LoVo (cell line): ENCODE data around the gene LAMA5.

Experiments
- DNase-seq: peaks from one replicate; pipeline ENCODE4 v3.0.0-alpha.2; 2016; ENCODE audit warnings: low spot score

LAMA5 gene

DNA sequence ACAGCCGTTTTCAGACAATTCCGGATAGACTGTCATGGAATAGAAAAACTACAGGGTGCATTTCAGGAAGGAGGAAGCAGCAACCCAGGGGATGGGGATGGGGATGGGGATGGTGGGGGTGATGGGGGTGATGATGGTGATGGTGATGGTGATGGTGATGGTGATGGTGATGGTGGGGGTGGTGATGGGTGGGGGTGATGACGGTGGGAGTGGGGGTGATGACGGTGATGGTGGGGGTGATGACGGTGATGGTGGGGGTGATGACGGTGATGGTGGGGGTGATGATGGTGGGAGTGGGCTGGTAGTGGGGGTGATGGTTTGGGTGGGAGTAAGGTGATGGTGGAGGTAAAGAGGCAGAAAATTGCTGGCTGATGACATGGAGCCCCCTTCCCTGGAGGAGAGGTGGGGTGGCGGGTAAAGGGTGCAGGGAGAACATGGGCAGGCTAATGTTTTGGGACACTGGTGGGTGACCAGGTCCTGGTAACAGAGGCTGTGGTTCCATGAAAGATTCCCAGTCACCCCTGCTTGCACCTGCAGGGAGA is 17.5 kb downstream of the LAMA5 start:
- no peak for DNase-seq

DNA sequence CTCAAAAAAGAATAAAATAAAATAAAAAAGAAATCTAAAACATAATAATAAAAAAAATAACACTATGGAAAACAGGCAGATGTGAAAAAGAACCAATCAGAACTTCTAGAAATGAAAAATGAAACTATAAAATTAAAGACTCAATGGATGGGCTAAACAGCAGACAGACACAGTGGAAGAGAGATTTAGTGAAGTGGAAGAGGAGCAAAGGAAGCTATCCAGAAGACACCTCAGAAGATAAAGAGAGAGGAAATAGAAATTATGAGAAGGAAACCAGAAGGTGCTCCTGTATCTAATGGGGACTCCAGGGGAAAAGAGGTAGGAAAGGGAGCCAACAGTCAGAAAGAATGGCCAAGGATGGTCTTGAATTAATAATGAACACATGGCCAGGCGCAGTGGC is 18.5 kb downstream of the LAMA5 start:
- DNase-seq = no peak

DNA sequence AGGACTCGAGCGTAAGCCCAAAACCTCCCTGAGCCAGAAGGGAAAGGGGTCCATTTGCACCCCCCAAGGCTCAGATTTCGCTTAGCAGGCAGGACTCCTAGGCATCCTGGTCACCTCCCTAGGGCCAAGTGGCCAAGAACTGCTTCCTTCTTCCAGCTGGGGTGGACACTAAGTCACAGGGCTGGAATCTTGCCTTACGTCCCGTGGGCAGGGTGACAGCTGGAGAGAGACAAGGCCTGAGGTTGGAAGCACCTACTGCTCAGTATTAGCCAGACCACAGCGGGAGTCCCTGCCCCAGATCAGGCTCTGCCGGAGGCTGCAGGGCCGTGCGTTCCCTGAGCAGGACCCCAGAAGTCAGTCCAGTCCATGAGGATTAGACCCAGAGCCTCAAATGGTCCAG is 19.7 kb downstream of the LAMA5 start:
- DNase-seq = no peak

DNA sequence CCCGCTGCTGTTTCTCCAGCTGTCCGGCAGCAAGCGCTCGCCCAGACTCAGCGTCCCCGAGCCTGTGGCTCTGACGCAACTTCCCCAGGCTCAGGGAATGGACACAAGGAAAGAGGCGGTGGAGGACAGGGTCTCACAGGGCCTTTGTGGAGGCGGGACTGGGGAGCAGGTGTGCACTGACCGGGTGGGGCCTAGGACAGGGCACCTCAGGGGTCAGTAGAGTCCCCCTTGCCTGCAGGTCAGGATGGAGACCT is 20.0 kb downstream of the LAMA5 start:
- no peak for DNase-seq

- no peak for DNase-seq
These were observed 20.5 kb downstream of the LAMA5 start for GRCh38 chr20:62346398-62347150.

DNA sequence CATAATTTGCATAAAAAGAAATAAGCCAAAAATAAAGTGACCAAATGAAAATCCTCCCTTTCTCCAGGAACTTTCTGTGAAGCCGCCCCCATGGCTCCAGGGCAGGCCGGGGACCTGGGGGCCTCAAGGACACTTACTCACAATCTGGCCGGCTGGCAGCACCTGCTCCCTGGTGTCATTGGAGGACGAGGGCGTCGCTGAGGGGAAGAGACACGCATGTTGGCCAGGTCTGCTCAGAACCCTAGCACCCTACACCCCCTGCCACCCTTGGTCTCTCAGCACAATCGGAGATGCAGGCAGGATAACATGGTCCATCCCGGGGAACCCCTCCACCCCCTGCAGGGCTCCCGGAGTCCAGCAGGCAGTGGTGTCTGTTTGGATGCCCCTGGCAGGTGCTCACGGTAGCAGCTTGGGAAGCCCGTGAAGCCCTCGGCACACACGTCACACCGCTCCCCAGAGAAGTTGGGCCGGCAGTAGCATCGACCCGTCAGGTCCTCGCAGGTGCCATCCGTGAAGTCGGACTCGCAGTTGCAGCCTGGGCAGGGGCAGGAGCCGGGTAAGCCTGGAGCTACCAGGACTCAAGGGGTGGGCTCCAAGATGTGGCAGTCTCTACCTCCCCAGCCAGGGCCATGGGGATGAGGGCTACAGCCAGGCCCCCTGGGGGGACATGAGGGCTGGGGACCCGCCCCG is 21.3 kb downstream of the LAMA5 start:
- DNase-seq = no peak

GRCh38 chr20:62344782-62345181 is 22.3 kb downstream of the LAMA5 start:
- no peak for DNase-seq

GRCh38 chr20:62344092-62344491 is 23.0 kb downstream of the LAMA5 start:
- DNase-seq = no peak

- DNase-seq = no peak
These were observed 24.2 kb downstream of the LAMA5 start for GRCh38 chr20:62342910-62343309.

GRCh38 chr20:62339647-62340062 is 27.5 kb downstream of the LAMA5 start:
- no peak for DNase-seq

DNA sequence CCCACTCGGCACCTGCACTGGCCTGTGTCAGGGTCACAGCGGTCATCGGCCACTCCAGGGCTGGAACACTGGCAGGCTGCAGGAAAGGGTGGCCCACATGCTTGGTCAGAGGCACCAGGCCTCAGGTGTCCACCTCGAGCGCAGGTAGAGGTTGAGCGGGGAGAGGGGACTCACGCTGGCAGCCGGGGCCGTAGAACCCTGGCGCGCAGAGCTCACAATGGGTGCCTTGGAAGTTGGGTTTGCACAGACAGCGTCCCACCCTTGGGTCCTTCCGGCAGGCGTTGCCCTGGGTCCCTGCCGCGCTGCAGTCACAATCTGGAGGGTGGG is 28.9 kb downstream of the LAMA5 start:
- DNase-seq = no peak

GRCh38 chr20:62337558-62338293 is 29.4 kb downstream of the LAMA5 start:
- DNase-seq = no peak

DNA sequence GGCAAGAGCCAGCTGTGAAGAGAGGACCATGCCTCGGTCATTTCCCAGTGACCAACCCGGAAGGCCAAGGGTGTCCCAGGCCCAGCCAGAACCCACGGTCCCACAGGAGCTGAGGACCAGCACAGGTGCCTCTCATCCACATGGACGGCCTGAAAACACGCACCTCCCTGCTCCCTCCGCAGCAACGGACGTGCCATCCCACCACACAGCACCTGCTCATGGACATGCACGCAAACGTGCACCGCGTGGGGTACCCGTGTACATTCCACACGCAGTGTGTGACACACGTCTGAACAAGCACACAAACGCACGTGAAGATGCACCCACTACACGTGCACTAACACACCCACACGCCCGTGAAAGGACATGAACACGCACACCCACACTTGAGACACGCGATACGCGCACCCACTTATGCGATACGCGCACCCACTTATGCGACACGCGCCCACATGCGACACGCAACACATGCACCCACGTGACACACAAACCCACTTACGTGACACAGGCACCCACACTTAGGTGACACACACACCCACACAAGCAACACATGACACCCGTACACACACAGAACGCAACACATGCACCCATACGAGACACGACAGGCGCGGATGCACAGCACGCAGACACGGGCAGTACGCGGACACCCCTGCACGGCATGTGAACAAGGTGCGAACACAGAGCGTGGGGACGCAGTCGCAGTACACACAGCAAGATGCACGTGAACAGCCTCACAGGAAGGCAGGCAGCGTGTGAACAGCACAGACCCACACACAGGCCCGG is 30.1 kb downstream of the LAMA5 start:
- DNase-seq = no peak

DNA sequence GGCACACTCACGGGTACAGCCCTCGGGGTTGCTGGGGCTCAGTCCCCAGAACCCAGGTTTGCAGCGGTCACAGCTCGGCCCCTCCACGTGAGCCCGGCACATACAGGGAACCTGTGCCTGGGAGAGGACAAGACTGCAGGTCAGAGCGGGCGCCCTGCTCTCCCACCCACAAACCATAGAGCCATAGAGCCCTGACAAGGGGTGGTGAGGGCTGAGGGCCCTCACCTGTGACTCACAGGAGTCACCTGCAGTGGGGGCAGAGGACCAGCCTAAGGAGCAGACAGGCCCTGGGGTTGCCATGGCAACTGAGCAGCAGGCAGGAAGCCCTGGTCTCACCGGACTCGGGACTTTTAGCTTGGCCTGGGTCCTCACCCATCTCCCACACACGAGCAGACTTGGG is 30.8 kb downstream of the LAMA5 start:
- no peak for DNase-seq

- DNase-seq = no peak
These were observed 31.6 kb downstream of the LAMA5 start for GRCh38 chr20:62335532-62335931.

- DNase-seq = no peak
These were observed 32.2 kb downstream of the LAMA5 start for GRCh38 chr20:62334881-62335280.

- no peak for DNase-seq
These were observed 33.1 kb downstream of the LAMA5 start for GRCh38 chr20:62333820-62334595.

- no peak for DNase-seq
These were observed 33.9 kb downstream of the LAMA5 start for GRCh38 chr20:62332989-62333819.

DNA sequence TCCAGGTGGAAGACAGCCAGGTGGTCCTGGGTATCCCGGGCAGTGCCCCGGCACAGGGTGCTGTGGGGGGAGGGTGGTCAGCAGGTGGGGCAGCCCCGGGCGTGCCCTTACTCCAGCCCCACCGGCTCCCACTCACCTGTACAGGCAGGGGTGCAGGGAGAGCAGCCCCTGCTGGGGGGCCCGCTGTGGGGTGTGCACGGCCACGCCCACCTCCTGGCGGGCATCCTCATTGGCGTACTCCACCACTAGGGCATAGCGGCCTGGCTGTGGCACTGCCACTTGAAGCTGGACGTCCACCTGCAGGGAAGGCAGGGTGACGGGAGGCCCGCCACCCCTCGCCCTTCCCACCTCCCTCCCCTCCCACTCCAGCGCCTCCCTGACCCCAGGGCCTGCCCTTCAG is 34.7 kb downstream of the LAMA5 start:
- no peak for DNase-seq

DNA sequence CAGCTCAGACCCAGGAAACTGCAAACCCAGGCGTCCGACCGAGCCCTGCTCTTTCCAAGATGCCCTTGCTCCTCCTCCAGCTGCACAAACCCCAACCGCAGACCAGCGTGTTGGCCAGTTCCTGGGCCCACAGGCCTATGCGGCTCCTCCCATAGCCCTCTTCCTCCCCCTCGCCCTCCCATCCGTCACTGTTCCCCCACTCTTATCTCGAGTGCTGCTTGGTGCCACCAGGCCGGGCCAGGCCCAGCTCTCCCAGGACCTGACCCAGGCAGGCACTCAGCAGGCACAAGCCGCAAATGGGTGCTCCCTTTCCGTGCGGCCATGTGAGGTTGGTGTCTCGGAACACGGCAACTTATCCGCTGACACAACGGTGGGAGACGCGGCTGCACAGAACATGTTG is 35.8 kb downstream of the LAMA5 start:
- DNase-seq = no peak
